Measurements from ENCODE around the gene ZNF48.
A peak's percentile ranks its signal among the peaks of the same experiment; 100 is the strongest.
"Not testable (repeated sequence)": the region's sequence is repeated elsewhere in the genome, so short reads cannot be mapped to it uniquely, and the experiment has no call there.

Gene ZNF48

GRCh38 chr16:30378236-30379157 lies 16.7 kb upstream of the ZNF48 start:
- DNase-seq = peak; percentile 90

GRCh38 chr16:30379158-30379783 lies 15.9 kb upstream of the ZNF48 start:
- DNase-seq = no peak

GRCh38 chr16:30380072-30380802 lies 15.0 kb upstream of the ZNF48 start:
- no peak for DNase-seq

- DNase-seq = no peak
Observed at GRCh38 chr16:30380803-30381208, 14.4 kb upstream of the ZNF48 start.

- no peak for DNase-seq
Observed at GRCh38 chr16:30381291-30382041, 13.8 kb upstream of the ZNF48 start.

- no peak for DNase-seq
Observed at GRCh38 chr16:30382111-30382881, 12.9 kb upstream of the ZNF48 start, which contains the start of gene SEPTIN1. Gene SEPTIN1 (minus strand): TSS chr16:30382561. CDS start chr16:30382542, 19 bp downstream.

GRCh38 chr16:30383521-30383920 lies 11.7 kb upstream of the ZNF48 start:
- no peak for DNase-seq

GRCh38 chr16:30394592-30395154 lies 547 bp upstream of the ZNF48 start:
- no peak for DNase-seq

- DNase-seq = no peak
Observed at GRCh38 chr16:30395992-30396585, 869 bp downstream of the ZNF48 start.

- DNase-seq = not testable (repeated sequence)
Observed at GRCh38 chr16:30396627-30397026, 1.4 kb downstream of the ZNF48 start.

GRCh38 chr16:30397056-30397455 lies 1.8 kb downstream of the ZNF48 start:
- no peak for DNase-seq

GRCh38 chr16:30397776-30398660 lies 2.8 kb downstream of the ZNF48 start:
- DNase-seq = no peak

- no peak for DNase-seq
Observed at GRCh38 chr16:30398661-30399434, 3.6 kb downstream of the ZNF48 start.

- DNase-seq = no peak
Observed at GRCh38 chr16:30399435-30400186, 4.4 kb downstream of the ZNF48 start.

GRCh38 chr16:30401768-30402425 lies 6.7 kb downstream of the ZNF48 start:
- no peak for DNase-seq

- DNase-seq = no peak
Observed at GRCh38 chr16:30406795-30407101, 11.5 kb downstream of the ZNF48 start.

GRCh38 chr16:30407102-30407803 lies 12.0 kb downstream of the ZNF48 start, which contains the start of gene ZNF771:
Gene ZNF771 (plus strand): TSS chr16:30407606. CDS start chr16:30408054, 448 bp downstream.
- peak; percentile 67 for DNase-seq

Data from NCI-H2107 (cell line).